GM20000 (cell line): Measurements from ENCODE around the gene PSMD14.
A peak's percentile ranks its signal among the peaks of the same experiment; 100 is the strongest.

Experiments used
- DNase-seq: peaks from one replicate; pipeline ENCODE4 v3.0.0; 2012; ENCODE audit warnings: low spot score
- TF ChIP-seq, protein P1 (sequence below): IDR thresholded peaks from 2 replicates; pipeline ENCODE4 v1.5.1; 2012; ENCODE audit warnings: mild to moderate bottlenecking, control low read depth; ENCODE audit errors: extremely low read depth, missing control alignments

Gene PSMD14

GRCh38 chr2:161417438-161418274 is 109.4 kb downstream of the PSMD14 start:
- TF ChIP-seq, protein P1, sequence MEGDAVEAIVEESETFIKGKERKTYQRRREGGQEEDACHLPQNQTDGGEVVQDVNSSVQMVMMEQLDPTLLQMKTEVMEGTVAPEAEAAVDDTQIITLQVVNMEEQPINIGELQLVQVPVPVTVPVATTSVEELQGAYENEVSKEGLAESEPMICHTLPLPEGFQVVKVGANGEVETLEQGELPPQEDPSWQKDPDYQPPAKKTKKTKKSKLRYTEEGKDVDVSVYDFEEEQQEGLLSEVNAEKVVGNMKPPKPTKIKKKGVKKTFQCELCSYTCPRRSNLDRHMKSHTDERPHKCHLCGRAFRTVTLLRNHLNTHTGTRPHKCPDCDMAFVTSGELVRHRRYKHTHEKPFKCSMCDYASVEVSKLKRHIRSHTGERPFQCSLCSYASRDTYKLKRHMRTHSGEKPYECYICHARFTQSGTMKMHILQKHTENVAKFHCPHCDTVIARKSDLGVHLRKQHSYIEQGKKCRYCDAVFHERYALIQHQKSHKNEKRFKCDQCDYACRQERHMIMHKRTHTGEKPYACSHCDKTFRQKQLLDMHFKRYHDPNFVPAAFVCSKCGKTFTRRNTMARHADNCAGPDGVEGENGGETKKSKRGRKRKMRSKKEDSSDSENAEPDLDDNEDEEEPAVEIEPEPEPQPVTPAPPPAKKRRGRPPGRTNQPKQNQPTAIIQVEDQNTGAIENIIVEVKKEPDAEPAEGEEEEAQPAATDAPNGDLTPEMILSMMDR = no peak
- peak; percentile 13 for DNase-seq

GRCh38 chr2:161418275-161418714 is 110.1 kb downstream of the PSMD14 start:
- TF ChIP-seq, protein P1 = no peak
- DNase-seq = peak; percentile 17

- TF ChIP-seq, protein P1 = no peak
- DNase-seq = peak; percentile 49
Observed at GRCh38 chr2:161418715-161419637, 110.8 kb downstream of the PSMD14 start.

DNA sequence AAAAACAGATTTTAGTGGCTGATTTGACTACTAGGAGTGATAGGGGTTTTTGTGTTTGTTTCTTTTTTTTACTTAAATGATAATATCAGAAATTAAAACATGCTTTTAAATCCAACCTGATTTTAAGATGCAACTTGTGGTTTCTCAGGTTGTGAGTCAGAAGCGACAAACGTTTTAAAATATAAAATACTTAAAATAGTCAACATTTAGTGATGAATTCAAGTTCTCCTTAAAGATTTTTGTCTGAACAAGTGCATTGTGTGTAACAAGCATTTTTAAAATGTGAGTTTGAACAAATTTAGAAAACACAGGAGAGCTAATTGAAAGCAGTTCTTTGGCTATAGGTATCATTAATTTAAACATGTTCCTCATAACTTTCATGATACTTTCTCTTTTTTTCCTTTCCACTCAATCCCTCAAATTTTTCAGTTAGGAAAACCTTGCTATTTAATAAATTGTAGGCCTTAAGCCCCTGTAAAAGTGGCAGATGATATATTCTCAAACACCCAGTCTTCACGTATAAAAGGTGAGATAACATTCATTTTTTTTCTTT is 111.5 kb downstream of the PSMD14 start:
- no peak for DNase-seq
- TF ChIP-seq, protein P1 = no peak

GRCh38 chr2:161420406-161421074 is 112.3 kb downstream of the PSMD14 start:
- peak; percentile 30 for DNase-seq
- TF ChIP-seq, protein P1 = no peak

- no peak for DNase-seq
- TF ChIP-seq, protein P1 = no peak
Observed at GRCh38 chr2:161421686-161422085, 113.5 kb downstream of the PSMD14 start.
